BJ (cell line): ENCODE measurements around the gene GABARAPL2. TPM values are rescaled to one million over a fixed set of nuclear protein-coding genes. Genes with fewer than 3 reads are reported as not detected.
A peak's percentile ranks its signal among the peaks of the same experiment; 100 is the strongest.

Source experiments
- CTCF ChIA-PET: fragments of 350-600 bp; formaldehyde crosslinking; extraction: SDS; loops from one replicate; lab custom pipeline; 2021; ENCODE audit warnings: antibody characterized with exemption, inconsistent platforms; lab: Yijun Ruan, JAX
- POLR2A ChIA-PET: fragments of 300-600 bp; sonication (Branson Sonifier 250); formaldehyde crosslinking; extraction: SDS; loops from one replicate; lab custom pipeline; 2021; ENCODE audit warnings: antibody characterized with exemption; lab: Charles Lee
- DNase-seq: peaks from one replicate; pipeline ENCODE4 v3.0.0-alpha.2; 2011; ENCODE audit warnings: low read depth
- H3K27me3 ChIP-seq: 2 replicates; pipeline ENCODE4 v1.6.0; 2011; ENCODE audit warnings: low read length; ENCODE audit not compliant: control insufficient read depth, insufficient read depth
- H3K36me3 ChIP-seq: 2 replicates; pipeline ENCODE4 v1.5.1; 2011; ENCODE audit warnings: low read length; ENCODE audit not compliant: control insufficient read depth, insufficient read depth
- H3K4me3 ChIP-seq: 2 replicates; pipeline ENCODE4 v1.5.1; 2011; ENCODE audit warnings: low read depth, mild to moderate bottlenecking, control low read depth, low read length
- polyA plus RNA-seq: library from polyadenylated mRNA; depleted of rRNA; stranded (reverse); fragments of >200 nt; gene quantifications from 2 replicates; pipeline ENCODE4 v1.2.3, GENCODE V29; 2011
- TF ChIP-seq, protein P1 (sequence below): IDR thresholded peaks from 2 replicates; pipeline ENCODE4 v1.5.1; 2011; ENCODE audit warnings: low read depth, mild to moderate bottlenecking, control low read depth, inconsistent platforms, low read length, moderate library complexity; ENCODE audit not compliant: insufficient read depth

GABARAPL2 gene
- polyA plus RNA-seq, 1 experiment: 32.3 TPM

DNA sequence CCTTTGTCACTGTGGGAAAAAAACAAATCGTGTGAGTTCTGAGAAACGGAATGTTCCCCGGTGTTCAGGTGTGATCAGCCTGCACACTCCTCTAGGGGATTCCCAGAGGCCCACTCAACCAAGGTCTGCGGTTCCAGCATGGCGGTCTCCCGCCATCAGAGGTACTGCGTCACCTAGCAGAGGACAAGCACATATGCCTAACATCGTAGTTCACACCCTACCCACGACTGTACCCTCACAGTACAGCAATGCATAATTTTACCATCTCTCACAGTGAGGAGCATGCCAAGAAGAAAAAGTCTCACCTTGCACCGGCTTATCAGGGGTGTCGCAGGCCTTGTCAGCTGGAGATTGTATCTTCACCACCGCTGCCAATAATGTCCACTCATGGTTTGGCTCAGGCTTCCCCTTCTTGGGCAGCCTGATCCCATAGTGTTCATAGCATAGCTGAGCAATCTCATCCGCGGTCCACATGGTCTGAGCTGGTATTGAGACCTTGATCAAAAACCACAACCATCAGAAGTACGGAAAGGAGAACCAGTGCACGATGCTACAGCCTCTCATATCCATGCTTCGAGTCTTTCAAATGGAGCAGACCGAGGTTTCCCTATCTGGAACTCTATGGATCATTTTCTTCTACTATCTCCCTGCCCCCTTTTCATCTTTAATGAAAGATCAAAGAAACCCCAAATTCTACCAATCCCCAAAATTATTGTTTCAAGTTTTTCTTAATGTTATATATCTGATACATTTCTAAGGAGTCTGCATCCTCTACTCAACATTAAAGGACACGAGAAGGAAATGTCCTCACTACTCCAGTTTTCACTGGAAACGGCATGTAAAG lies 54.4 kb downstream of the GABARAPL2 start:
- ChIA-PET CTCF (interaction anchor here (0.8 to 4.8 kb wide), 18 partner anchors 10 to 421 kb away, joined by 3 to 20 read pairs (median 4); partner anchors contain the start of genes CFDP1 and TMEM170A), POLR2A (no interaction called here)
- H3K4me3 ChIP-seq: no peak overlapping the region

DNA sequence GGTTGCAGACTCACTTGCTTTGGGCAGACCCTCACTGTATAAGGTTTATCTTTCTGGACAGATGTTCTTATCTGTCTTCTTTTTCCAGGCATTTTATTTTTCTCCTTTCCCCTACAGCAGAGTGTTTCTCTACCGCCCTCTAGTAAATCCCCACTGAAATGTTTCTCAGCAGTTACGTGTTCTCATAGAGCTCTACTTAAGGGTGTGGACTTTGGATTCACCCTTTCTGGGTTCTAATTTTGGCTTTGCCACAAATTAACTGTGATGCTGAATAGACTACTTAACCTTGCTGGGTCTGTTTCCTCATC lies 54.9 kb downstream of the GABARAPL2 start:
- TF ChIP-seq, protein P1, sequence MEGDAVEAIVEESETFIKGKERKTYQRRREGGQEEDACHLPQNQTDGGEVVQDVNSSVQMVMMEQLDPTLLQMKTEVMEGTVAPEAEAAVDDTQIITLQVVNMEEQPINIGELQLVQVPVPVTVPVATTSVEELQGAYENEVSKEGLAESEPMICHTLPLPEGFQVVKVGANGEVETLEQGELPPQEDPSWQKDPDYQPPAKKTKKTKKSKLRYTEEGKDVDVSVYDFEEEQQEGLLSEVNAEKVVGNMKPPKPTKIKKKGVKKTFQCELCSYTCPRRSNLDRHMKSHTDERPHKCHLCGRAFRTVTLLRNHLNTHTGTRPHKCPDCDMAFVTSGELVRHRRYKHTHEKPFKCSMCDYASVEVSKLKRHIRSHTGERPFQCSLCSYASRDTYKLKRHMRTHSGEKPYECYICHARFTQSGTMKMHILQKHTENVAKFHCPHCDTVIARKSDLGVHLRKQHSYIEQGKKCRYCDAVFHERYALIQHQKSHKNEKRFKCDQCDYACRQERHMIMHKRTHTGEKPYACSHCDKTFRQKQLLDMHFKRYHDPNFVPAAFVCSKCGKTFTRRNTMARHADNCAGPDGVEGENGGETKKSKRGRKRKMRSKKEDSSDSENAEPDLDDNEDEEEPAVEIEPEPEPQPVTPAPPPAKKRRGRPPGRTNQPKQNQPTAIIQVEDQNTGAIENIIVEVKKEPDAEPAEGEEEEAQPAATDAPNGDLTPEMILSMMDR: peak; percentile 78
- DNase-seq: peak; percentile 5
- CTCF ChIA-PET: interaction anchor here (0.6 to 4.8 kb wide), 24 partner anchors 8 to 422 kb away, joined by 3 to 20 read pairs (median 4); partner anchors contain the start of genes CFDP1 and TMEM170A
- Histone ChIP-seq H3K27me3 (no peaks in the 10 kb centered on the region), H3K4me3 (no peak overlapping the region), H3K36me3 (peaks cover 2% of the 10 kb centered on the region; the same call in 1 of the 2 replicates)
- POLR2A ChIA-PET: no interaction called here

More for the DNA sequence above, 54.4 kb downstream of the GABARAPL2 start:
- Histone ChIP-seq H3K36me3 (0 out of 2 replicates have a peak, but pooled peaks cover 1% of the 10 kb centered on the region), H3K27me3 (no peaks in the 10 kb centered on the region)
- no peak for DNase-seq
- TF ChIP-seq, protein P1: no peak

DNA sequence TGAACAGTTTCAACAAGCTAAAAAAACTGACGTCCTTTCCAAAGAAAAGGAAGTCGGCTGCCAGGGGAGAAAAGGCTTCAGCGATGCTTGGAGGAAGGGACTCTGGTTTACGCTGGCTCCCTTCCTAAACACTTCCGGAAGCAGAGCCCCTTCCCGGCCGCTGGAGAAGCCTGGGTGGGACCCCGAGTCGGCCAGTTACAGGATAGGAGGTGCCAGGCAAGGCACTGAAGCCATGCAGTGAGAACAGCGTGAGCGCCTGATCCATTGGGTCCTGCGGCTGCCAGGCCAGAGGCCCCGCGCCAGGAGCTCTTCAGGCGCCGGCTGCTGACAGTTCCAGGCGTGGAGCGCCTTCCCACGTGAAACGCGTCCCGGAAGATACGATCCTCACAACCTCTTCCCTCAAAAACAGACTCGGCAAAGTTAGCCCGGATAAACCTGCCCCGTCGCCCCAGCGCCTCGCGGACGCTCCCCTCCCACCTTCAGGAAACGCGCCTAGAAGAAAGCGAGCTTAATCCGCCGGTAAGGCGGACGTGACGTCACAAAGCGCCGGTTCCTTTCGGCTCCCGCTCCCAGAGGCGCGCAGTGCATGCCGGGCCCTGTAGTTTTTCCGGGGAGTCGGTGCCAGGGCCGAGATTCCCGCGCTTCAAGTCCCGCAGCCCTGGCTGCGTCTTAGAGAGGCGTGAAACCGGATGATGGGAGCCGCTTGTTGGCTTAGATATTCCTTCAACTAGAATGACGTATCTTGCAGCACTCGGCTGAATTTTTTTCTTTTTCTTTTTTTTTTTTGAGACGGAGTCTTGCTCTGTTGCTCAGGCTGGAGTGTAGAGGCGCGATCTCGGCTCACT lies 56.8 kb downstream of the GABARAPL2 start, which contains the start of gene ADAT1:
TSS of gene ADAT1 (minus strand) at position 521 of the 845 bp plus-strand sequence. CDS start 2,482 bp downstream, outside the sequence.
- Histone ChIP-seq H3K4me3 (peak within 1 kb of the TSS; percentile 54), H3K27me3 (no peaks in the 10 kb centered on the region), H3K36me3 (peaks cover 6% of the 10 kb centered on the region; the same call in 1 of the 2 replicates)
- peak; percentile 90 for DNase-seq
- ChIA-PET POLR2A (interaction anchor here (0.6 to 1.2 kb wide), 4 partner anchors 18 to 58 kb away, joined by 3 to 8 read pairs (median 3); partner anchors contain the start of genes KARS1 and TERF2IP), CTCF (interaction anchor here (1.1 to 4.8 kb wide), 5 partner anchors 20 to 152 kb away, joined by 3 to 20 read pairs (median 8); no protein-coding TSS in a partner anchor)
- TF ChIP-seq, protein P1: no peak

DNA sequence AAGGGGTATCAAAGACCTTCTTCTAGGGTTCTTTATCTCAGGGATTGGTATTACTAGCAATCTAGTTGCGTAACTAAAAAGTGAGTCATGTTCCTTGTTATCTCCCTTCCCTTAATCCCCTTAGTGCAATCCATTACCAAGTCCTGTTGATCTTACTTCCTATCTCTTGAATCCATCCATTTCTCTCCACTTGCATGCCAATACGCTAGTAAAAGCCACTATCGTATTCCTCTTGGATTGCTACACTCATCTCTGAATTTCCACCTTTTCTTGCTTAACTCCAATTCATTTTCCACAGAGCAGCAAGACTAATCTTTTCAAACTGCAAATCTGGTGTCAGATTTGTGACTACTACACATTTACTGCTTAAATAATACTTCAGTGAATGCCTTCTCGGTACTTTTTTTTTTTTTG lies 58.7 kb downstream of the GABARAPL2 start:
- Histone ChIP-seq H3K27me3 (no peaks in the 10 kb centered on the region), H3K36me3 (peaks cover 16% of the 10 kb centered on the region), H3K4me3 (no peak overlapping the region)
- ChIA-PET CTCF (interaction anchor here (1.1 kb wide), 1 partner anchor 153 kb away, joined by 3 read pairs; no protein-coding TSS in a partner anchor), POLR2A (no interaction called here)
- no peak for DNase-seq
- TF ChIP-seq, protein P1: no peak

DNA sequence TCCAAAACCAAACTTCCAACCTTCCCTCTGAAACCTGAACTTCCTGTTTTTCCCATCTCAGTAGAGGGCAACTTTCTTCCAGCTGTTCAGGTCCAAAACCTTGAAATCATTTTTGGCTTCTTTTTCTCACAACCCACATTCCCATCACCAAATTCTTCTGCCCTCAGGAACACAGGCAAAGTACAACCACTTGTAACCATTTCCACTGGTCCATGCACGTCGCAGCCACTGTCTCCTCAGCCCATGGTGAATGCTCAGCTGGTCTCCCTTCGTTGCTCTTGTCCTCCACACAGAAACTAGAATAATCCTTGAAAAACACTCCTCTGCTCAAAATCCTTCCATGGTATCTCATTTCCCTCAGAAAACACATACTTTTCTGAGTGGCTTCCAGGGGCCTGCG lies 60.6 kb downstream of the GABARAPL2 start:
- peaks cover 25% of the 10 kb centered on the region for H3K36me3 ChIP-seq
- ChIA-PET POLR2A (no interaction called here), CTCF (no interaction called here)
- H3K27me3 ChIP-seq: no peaks in the 10 kb centered on the region
- no peak for DNase-seq
- TF ChIP-seq, protein P1: no peak
- H3K4me3 ChIP-seq: no peak overlapping the region
